ENCODE measurements around the gene GALNT18. TPM values are rescaled to one million over a fixed set of nuclear protein-coding genes. Genes with fewer than 3 reads are reported as not detected.

GALNT18 gene
- total and polyA plus RNA-seq, 2 donors (not counting 3 experiments of a cell fraction or from before 2014, with no cell fraction given): 0.17 to 0.18 TPM

DNA sequence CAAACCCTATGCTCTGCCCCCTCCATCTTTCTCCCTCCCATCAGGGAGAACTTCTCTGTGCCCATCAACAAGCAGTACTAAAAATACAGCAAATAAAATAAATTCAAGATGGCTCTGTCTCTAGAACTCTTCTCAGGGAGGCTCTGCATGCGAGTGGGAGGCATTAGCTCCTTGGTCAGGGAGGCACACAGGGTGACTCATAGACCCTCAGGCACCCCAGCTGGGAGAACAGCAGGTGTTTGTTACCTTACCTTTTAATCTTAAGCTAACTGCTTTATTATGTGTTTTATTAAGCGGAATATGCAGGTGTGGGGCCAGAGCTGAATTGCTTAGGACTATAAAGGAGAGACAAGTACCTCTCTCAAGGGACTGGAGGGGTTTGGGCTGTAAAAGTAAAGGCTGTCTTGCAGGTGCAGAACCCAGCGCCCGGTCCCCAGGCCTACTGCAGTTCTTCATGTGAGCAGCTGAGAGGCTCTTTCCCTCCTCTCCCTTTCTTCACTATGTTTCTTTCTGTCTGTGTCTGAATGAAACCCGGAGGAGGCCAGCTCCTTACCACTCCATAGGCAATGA lies 289.6 kb downstream of the GALNT18 start:
- Histone ChIP-seq H3K79me2 (ENCODE audit: control insufficient read depth, insufficient read depth, low read length) (no peaks in the 10 kb centered on the region), H3K9me1 (replicated peaks; ENCODE audit: control insufficient read depth, extremely low read depth, insufficient read depth, low read length) (no peaks in the 10 kb centered on the region), H3K4me1 (ENCODE audit: control insufficient read depth, extremely low read depth, insufficient read depth, low read length) (no peaks in the 10 kb centered on the region), H3K4me2 (ENCODE audit: insufficient read depth, low read length) (no peak overlapping the region), H3K27ac (ENCODE audit: insufficient read depth, low read depth, low read length) (no peak overlapping the region), H3K27me3 (ENCODE audit: control insufficient read depth in 2 of 2, insufficient read depth in 2 of 2, low read length in 2 of 2) (peaks cover 0 to 2% of the 10 kb centered on the region in 2 experiments), H3K4me3 (replicated peaks in 1 of 3; ENCODE audit: insufficient read depth in 1 of 3, low read depth in 1 of 3, low read length in 3 of 3) (no peak overlapping the region), H2AFZ (ENCODE audit: low read depth, low read length) (no peak overlapping the region), H3K9ac (replicated peaks; ENCODE audit: extremely low read depth, insufficient read depth, low read length) (no peak overlapping the region), H3K9me3 (replicated peaks; ENCODE audit: control insufficient read depth, insufficient read depth, low read length) (no peaks in the 10 kb centered on the region), H3K36me3 (ENCODE audit: control insufficient read depth in 2 of 2, extremely low read depth in 1 of 2, insufficient read depth in 2 of 2, low read length in 2 of 2) (no peaks in the 10 kb centered on the region), H4K20me1 (replicated peaks; ENCODE audit: control insufficient read depth, extremely low read depth, insufficient read depth, low read length) (no peaks in the 10 kb centered on the region)
- no peak for DNase-seq (ENCODE audit: low read depth, low spot score)
- dilution Hi-C loops (cut with MboI; ENCODE audit: extremely low pct_ligation_motif_present, low sequenced_read_pairs): no loop called here
- TF ChIP-seq, protein P1, sequence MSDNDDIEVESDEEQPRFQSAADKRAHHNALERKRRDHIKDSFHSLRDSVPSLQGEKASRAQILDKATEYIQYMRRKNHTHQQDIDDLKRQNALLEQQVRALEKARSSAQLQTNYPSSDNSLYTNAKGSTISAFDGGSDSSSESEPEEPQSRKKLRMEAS (IDR thresholded peaks at IDR 0.05; ENCODE audit: insufficient read depth, insufficient read length): no peak
- no peak for TF ChIP-seq JUN (IDR thresholded peaks at IDR 0.05; ENCODE audit: borderline replicate concordance, insufficient read depth, insufficient read length, low read depth)
- no peak for TF ChIP-seq POLR2A (IDR thresholded peaks at IDR 0.05; ENCODE audit: low read depth, low read length)
- TF ChIP-seq, protein P2, sequence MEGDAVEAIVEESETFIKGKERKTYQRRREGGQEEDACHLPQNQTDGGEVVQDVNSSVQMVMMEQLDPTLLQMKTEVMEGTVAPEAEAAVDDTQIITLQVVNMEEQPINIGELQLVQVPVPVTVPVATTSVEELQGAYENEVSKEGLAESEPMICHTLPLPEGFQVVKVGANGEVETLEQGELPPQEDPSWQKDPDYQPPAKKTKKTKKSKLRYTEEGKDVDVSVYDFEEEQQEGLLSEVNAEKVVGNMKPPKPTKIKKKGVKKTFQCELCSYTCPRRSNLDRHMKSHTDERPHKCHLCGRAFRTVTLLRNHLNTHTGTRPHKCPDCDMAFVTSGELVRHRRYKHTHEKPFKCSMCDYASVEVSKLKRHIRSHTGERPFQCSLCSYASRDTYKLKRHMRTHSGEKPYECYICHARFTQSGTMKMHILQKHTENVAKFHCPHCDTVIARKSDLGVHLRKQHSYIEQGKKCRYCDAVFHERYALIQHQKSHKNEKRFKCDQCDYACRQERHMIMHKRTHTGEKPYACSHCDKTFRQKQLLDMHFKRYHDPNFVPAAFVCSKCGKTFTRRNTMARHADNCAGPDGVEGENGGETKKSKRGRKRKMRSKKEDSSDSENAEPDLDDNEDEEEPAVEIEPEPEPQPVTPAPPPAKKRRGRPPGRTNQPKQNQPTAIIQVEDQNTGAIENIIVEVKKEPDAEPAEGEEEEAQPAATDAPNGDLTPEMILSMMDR (IDR thresholded peaks at IDR 0.05; ENCODE audit: extremely low read depth in 1 of 2, insufficient read depth in 1 of 2, low read depth in 1 of 2, low read length in 2 of 2): no peak
- no peak for TF ChIP-seq GATA2 (IDR thresholded peaks at IDR 0.05; ENCODE audit: insufficient read depth, insufficient read length, low read depth, low read length)
- no peak for TF ChIP-seq FOS (IDR thresholded peaks at IDR 0.05; ENCODE audit: borderline replicate concordance, insufficient read depth, low read length)
- no peak for TF ChIP-seq EZH2 (IDR thresholded peaks at IDR 0.05; ENCODE audit: borderline replicate concordance, low read depth, low read length, severe bottlenecking)
- TF ChIP-seq MYC (IDR thresholded peaks at IDR 0.05; ENCODE audit: low read depth, low read length): no peak
- no peak for TF ChIP-seq POLR2AphosphoS5 (IDR thresholded peaks at IDR 0.05; ENCODE audit: insufficient read depth, low read depth, low read length)
- FAIRE-seq: no peak
- intact Hi-C loops (cut with micrococcal nuclease): no loop called here
- no TSS peak for BruUV-seq (replicated peaks)
- ChIA-PET CTCF (interaction anchor here (0.8 kb wide), 1 partner anchor 7 kb away, joined by 3 read pairs; no protein-coding TSS in a partner anchor), POLR2A (no interaction called here)

All from endothelial cell of umbilical vein (primary cell).